GM18873 (cell line): ENCODE measurements around the gene ATXN1.

Experiments used
- ATAC-seq: cut with Tn5 transposase; IDR thresholded peaks from one replicate; pipeline ENCODE4 v1.9.1; 2021; ENCODE audit warnings: mild to moderate bottlenecking, moderate library complexity, moderate number of reproducible peaks; ENCODE audit not compliant: unreplicated experiment, low FRiP score

ATXN1 gene

DNA sequence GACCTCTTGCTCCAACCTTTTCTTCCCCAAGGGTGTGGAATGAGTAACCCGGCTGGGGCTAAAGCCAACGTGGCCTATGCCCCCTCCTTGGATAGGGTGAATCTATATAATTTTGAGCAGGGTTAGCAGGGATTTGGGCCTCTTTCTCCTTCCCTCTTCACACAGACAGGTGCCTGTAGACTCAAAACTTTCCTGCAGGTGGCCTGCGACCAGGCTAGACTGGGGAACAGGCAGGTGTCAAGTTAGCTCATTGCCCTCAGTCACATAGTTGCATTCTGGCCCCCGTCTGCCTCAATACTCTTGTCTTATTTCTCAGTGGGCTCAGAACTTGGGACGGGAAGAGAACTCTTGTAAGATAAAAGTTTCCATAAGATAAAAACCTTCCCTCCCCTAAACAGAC, 243.0 kb downstream of the ATXN1 start:
- ATAC-seq = no peak

GRCh38 chr6:16514249-16514648, 247.0 kb downstream of the ATXN1 start:
- no peak for ATAC-seq

DNA sequence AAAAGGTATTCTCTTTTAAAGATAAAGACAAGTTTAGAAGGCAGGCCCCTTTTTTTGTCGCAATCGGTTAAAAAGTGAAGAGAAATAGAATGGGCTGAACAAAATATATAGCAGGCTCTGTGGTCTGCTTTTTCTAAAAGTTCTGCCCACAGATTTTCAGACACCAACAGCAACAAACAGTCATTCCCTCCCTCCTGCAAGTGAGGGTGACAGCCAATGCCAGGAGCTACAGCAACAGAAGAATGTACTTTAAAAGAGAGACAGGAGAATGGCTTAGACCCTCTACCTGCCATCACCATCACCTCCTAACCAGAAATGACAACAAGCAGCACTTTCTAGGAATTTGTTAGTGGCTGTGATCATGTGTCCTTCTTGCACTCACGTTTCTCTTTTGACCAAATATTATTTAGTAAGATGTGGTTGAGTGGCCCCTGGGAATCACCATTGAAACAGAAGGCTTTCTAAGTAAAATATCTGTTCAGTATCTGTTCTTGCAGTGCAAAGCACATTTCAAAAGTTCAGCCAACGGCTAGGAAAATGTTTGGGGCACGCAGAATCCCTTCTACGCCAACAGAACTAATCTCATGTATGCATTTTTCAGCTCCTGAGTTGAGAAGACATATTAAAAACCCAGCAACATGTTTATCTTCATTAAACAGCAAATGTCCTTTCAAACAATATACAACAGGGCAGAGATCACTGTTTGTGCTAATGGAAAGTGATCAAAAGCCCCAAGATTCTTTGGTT, 248.5 kb downstream of the ATXN1 start:
- ATAC-seq = no peak

DNA sequence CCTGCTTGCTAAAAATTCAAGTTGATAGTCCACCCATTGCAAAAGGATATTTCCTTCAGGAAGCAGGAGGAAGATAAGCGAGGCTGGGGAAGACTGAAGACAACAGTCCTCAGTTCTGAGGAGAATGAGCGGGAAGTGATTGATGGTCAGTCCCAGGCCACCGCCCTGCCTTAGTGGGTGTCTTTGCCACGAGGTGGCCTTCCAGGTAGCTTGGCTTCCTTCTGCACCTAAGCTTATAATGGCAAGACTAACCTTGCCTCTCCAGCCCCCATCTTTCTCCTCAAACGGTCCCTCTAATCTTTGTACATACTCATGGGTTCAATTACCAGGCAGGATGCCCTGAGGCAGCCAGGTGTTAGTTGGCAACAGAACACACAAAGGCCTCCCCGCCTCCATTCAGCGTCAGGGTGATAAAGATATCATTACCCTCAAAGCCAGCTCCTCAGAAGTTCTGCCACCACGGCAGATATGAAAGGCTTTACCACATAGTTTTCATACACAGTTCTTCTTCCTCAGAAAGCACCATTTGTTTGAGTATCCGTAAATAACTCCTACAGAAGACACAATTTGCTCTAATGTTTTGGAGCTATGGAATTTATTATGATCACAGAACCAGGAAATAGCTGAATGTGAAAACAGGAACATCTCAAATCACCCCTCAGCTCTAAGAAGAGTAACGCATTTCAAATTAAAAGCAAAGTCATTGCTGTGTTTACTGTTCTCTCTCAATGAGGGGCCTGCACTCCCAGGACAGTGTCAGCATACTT, 249.4 kb downstream of the ATXN1 start:
- ATAC-seq = peak; percentile 70

DNA sequence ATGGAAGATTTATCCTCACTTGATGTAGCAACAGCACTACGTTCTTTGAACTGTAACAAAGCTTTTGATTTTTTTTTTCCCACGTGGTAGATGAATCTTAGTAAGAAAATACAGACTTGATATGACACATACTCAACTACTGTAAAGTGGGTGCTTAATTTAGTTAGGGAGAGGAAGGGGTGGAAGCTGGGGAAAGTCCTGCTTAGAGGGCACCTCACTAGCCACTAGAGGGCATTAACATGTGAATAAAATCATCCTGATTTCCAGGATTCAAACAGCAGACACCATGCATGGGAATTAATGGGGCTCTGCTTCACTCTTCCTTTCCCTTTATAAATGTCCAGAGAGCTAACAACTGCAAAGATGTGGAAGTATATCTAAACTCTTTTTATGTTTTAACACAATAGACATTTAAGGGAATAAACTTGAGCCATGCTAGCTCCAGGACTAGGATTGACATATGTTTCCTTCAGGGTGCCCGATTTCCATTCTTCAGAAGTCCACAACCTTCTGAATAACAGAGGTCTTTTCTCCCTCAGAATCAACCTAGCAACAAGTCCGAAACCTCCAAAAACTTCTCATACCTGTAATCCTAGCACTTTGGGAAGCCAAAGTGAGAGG, 250.1 kb downstream of the ATXN1 start:
- no peak for ATAC-seq

DNA sequence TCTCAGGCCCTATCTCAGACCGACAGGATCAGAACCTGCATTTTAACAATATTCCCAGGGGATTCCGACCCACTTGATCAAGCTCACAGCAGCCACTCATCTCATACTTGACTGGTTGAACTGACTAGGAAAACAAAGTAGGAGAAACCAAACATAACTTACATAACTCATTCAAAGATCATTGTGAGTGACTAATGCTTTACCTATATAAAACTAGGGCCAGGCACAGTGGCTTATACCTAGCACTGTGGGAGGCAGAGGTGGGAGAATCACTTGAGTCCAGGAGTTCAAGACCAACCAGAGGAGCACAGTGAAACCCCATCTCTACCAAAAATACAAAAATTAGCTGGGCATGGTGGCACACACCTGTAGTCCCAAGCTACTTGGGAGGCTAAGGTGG, 251.0 kb downstream of the ATXN1 start:
- ATAC-seq = no peak

DNA sequence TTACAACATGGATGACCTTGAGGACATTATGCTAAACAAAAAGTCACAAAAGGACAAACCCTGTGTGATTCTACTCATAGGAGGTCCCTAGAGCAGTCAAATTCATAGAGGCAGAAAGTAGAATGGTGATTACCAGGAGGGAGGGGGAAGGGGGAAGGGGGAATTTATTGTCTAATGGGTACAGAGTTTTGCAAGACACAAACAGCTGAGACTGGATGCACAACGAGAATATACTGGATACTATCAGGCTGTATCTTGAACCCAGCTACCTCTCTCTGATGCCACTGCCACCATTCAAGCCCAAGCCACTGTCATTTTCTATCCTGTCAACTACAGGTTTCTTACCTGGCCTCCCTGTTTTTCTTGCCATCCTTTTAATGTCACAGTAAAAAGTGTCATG, 252.3 kb downstream of the ATXN1 start:
- no peak for ATAC-seq

GRCh38 chr6:16505711-16506357, 255.4 kb downstream of the ATXN1 start:
- ATAC-seq = no peak

GRCh38 chr6:16504609-16505008, 256.7 kb downstream of the ATXN1 start:
- no peak for ATAC-seq

DNA sequence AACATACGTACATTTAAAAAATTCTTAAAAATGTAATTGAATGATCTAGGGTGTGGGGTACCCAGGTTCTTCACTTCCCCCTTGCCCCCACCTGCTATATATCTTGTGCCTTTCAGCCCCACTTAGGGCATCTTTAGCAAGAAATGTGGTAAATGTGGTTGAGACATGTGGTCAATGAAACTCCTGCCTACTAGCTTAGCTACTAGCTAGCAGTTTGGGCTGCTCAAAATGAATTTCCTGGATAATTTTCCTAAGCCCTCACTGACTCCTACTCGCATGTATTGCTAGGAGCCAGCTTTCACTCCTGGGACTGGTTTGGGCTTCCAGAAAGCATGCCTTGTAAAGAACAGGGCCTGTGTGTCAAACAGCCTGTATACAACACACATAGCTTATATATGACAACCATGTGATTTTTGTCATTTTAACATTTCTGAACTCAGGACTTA, 257.3 kb downstream of the ATXN1 start:
- peak; percentile 80 for ATAC-seq

GRCh38 chr6:16503241-16503775, 258.0 kb downstream of the ATXN1 start:
- no peak for ATAC-seq

DNA sequence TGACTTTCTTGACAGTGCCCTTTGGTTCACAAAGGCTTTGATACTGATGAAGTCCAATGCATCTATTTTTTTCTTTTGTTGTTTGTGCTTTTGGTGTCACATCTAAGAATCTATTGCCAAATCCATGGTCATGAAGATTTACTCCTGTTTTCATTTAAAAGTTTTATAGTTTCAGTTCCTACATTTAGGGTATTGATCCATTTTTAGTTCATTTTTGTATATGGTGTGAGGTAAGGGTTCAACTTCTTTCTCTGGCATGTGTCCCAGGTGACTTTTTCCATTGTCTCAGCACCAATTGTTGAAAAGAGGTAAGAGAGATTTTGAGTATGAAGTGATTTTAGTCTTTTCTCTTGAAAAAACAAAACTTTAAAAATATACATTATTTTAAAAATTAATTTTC, 262.3 kb downstream of the ATXN1 start:
- ATAC-seq = no peak

DNA sequence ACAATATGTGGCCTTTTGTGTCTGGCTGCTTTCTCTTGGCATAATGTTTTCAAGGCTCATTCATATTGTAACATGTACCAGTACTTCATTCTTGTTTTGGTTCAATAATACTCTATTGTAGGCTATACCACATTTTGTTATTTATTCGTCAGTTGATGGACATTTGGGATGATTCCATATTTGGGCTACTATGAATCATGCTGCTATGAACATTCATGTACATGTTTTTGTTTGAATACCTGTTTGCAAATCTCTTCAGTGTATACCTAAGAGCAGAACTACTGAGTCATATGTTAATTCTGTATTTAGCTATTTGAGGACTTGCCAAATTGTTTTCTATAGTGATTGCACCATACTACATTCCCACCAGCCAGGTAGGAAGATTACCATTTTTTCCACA, 263.0 kb downstream of the ATXN1 start:
- no peak for ATAC-seq

DNA sequence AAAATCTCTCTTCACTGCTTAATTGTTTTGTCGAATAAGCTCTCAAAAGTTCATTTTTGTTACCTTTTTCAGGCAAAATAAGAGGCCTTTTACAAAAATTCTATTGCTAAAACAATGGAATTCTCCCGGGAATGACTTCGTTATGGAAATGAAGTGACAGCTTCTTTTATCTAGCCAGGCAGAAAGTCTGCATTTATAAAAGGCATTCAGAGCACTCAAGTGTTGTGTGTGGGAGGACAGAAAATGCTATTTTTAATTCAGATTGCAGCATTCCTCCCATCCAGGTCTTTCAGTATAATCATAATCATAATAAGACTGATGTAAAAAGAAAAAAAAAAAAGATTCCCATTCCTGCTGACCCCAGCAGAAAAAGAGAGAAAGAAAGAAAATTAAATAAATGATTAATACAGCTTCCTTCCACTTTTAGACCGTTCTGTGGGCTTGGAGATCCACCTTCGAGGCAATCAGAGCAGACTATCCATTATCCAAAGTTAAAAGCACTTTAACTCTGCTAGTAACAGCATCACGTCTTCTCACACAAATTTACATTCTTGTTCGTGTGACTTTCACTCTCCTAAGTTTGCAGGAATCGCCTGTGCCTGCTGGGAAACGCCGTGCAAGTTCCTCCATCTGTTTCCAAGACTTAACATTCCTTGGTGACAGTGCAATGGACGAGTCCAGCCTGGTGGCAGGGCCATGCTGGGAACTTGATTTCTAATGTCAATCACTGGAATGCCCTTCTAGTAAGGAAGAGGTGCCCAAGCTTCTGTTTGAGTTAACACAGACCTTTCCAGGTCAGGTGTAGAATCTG, 264.1 kb downstream of the ATXN1 start:
- no peak for ATAC-seq

GRCh38 chr6:16496210-16496609, 265.1 kb downstream of the ATXN1 start:
- no peak for ATAC-seq

- peak; percentile 90 for ATAC-seq
These were observed 266.5 kb downstream of the ATXN1 start for GRCh38 chr6:16494793-16495192.

DNA sequence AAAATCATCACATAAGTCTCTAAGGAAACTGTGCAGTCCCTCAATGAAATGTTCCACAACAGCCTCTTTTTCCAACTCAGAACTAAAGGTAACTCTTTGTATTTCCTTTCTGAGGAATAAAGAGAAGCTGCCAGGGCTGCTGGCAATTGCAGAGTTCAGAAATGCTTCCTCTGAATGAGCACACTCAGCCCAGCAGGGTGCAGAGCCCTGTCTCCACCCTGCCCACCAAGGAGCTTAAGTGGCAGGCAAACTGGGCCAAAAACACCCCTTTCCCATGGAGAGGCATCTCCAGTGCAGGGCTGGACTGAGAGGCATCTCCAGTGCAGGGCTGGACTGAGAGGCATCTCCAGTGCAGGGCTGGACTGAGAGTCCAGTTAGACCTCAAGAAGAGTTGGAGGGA, 267.5 kb downstream of the ATXN1 start:
- no peak for ATAC-seq

- ATAC-seq = no peak
These were observed 268.1 kb downstream of the ATXN1 start for GRCh38 chr6:16493112-16493511.

- ATAC-seq = no peak
These were observed 269.5 kb downstream of the ATXN1 start for GRCh38 chr6:16491666-16492313.
